Gastroesophageal sphincter (tissue), 3 donors: ENCODE data around the gene CACNA2D3.

Source experiments
- CTCF ChIP-seq, 4 experiments: fragments of 200-600 bp in 2 of 4; fragments of 450-650 bp in 2 of 4; sonication (generic) in 1 of 4; IDR thresholded peaks; one replicate each; pipeline ENCODE4 v1.5.1; 2017 to 2019; ENCODE audit warnings: antibody characterized with exemption in 4 of 4, mild to moderate bottlenecking in 2 of 4, moderate library complexity in 2 of 4
- POLR2AphosphoS5 ChIP-seq: sonication (generic); formaldehyde crosslinking; IDR thresholded peaks from one replicate; pipeline ENCODE4 v1.6.1; 2017; ENCODE audit warnings: antibody characterized with exemption

- TF ChIP-seq POLR2AphosphoS5: no peak
- no peak for TF ChIP-seq CTCF (IDR thresholded peaks at IDR 0.05)
These were observed 392.1 kb downstream of the CACNA2D3 start for GRCh38 chr3:54514416-54514815.
